Measurements from ENCODE around the gene CNTNAP5. TPM values are rescaled to one million over a fixed set of nuclear protein-coding genes. Genes with fewer than 3 reads are reported as not detected.

Gene CNTNAP5
- total RNA-seq, 1 experiment from 2014 or later: not detected

DNA sequence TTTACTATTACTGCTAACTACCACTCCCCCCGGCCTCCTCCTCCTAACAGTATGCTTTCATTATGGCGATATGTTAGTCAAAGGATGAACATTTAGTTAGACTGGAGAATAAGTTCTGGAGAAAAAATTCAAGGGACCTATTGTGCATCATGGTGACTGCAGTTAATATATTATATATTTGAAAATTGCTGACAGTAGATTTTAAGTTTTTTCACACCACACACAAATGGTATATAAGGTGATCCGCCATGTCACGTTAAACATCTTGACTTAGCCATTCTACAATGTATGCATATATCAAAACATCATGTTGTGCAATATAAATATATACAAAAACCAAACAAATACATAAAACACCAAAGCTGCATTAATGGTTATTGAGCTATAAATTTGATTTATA lies 873.7 kb downstream of the CNTNAP5 start:
- no peak for DNase-seq (ENCODE audit: unreplicated experiment)
- no peaks in the 10 kb centered on the region for H3K27me3 Mint-ChIP-seq (ENCODE audit: insufficient read depth, unreplicated experiment)
- CTCF ChIA-PET: no interaction called here
- no peaks in the 10 kb centered on the region for H3K36me3 Mint-ChIP-seq (ENCODE audit: insufficient read depth, unreplicated experiment)
- H3K9me3 Mint-ChIP-seq (ENCODE audit: unreplicated experiment): peaks cover 10% of the 10 kb centered on the region
- intact Hi-C loops (cut with micrococcal nuclease): no loop called here
- no TSS peak for BruUV-seq (replicated peaks)
- no peak overlapping the region for H3K27ac Mint-ChIP-seq (ENCODE audit: low read depth, unreplicated experiment)
- TF ChIP-seq, protein P1, sequence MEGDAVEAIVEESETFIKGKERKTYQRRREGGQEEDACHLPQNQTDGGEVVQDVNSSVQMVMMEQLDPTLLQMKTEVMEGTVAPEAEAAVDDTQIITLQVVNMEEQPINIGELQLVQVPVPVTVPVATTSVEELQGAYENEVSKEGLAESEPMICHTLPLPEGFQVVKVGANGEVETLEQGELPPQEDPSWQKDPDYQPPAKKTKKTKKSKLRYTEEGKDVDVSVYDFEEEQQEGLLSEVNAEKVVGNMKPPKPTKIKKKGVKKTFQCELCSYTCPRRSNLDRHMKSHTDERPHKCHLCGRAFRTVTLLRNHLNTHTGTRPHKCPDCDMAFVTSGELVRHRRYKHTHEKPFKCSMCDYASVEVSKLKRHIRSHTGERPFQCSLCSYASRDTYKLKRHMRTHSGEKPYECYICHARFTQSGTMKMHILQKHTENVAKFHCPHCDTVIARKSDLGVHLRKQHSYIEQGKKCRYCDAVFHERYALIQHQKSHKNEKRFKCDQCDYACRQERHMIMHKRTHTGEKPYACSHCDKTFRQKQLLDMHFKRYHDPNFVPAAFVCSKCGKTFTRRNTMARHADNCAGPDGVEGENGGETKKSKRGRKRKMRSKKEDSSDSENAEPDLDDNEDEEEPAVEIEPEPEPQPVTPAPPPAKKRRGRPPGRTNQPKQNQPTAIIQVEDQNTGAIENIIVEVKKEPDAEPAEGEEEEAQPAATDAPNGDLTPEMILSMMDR (IDR thresholded peaks at IDR 0.05; ENCODE audit: unreplicated experiment): no peak
- no peak overlapping the region for H3K4me3 Mint-ChIP-seq (ENCODE audit: unreplicated experiment)
- POLR2A ChIA-PET: no interaction called here
- H3K4me1 Mint-ChIP-seq (ENCODE audit: insufficient read depth, unreplicated experiment): peaks cover 5% of the 10 kb centered on the region

DNA sequence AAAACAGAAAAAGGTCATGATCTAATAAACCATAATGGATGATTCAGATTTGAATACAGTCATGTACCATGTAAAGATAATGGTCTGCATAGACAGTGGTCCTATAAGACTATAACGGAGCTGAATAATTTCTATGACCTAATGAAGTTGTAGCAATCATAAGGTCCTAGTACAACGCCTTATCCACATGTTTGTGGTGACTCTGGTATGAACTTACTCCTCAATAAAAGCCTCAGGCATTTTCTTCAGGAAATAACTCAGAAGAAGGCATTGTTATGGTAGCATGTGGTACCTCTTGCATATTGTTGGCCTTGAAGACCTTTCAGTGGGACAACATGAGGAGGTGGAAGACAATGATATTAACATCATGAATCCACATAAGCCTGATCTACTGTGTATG lies 883.3 kb downstream of the CNTNAP5 start:
- H3K27me3 Mint-ChIP-seq (ENCODE audit: insufficient read depth, unreplicated experiment): no peaks in the 10 kb centered on the region
- no peaks in the 10 kb centered on the region for H3K36me3 Mint-ChIP-seq (ENCODE audit: insufficient read depth, unreplicated experiment)
- peaks cover 6% of the 10 kb centered on the region for H3K4me1 Mint-ChIP-seq (ENCODE audit: insufficient read depth, unreplicated experiment)
- TF ChIP-seq, protein P1 (IDR thresholded peaks at IDR 0.05; ENCODE audit: unreplicated experiment): no peak
- ChIA-PET POLR2A (interaction anchor here (0.6 kb wide), 1 partner anchor 608 kb away, joined by 4 read pairs; no protein-coding TSS in a partner anchor), CTCF (interaction anchor here (0.5 to 0.7 kb wide), 3 partner anchors 30 to 97 kb away, joined by 3 to 6 read pairs (median 3); no protein-coding TSS in a partner anchor)
- BruUV-seq (replicated peaks): no TSS peak
- no peaks in the 10 kb centered on the region for H3K9me3 Mint-ChIP-seq (ENCODE audit: unreplicated experiment)
- H3K27ac Mint-ChIP-seq (ENCODE audit: low read depth, unreplicated experiment): no peak overlapping the region
- intact Hi-C loops (cut with micrococcal nuclease): loop anchor here (10.0 kb wide), 1 partner anchor 884 kb away; the partner anchor contains the start of gene CNTNAP5
- H3K4me3 Mint-ChIP-seq (ENCODE audit: unreplicated experiment): no peak overlapping the region
- DNase-seq (ENCODE audit: unreplicated experiment): peak; percentile 15

DNA sequence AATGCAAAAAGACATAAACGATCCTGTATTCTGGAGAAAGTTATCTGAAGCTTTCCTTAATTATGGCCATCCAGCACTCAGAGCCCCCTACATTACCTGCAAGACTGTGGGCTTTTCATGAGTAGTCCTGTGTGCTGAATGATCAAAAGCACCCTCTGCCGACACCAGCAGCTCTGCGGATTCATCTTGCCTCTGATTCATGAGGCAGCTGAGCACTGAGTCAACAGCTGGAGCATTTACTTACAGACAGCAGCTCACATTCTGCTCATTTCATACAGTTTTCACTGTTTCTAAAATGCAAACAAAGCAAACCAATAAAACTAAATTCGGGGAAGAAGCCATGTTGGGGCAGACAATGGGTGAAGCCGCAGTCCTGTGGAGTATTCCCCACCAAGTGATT lies 886.5 kb downstream of the CNTNAP5 start:
- TF ChIP-seq, protein P1 (IDR thresholded peaks at IDR 0.05; ENCODE audit: unreplicated experiment): no peak
- BruUV-seq (replicated peaks): no TSS peak
- H3K27ac Mint-ChIP-seq (ENCODE audit: low read depth, unreplicated experiment): no peak overlapping the region
- intact Hi-C loops (cut with micrococcal nuclease): loop anchor here (10.0 kb wide), 1 partner anchor 1863 kb away; no protein-coding TSS in a partner anchor
- H3K4me1 Mint-ChIP-seq (ENCODE audit: insufficient read depth, unreplicated experiment): peaks cover 25% of the 10 kb centered on the region
- no peaks in the 10 kb centered on the region for H3K9me3 Mint-ChIP-seq (ENCODE audit: unreplicated experiment)
- ChIA-PET CTCF (interaction anchor here (0.6 to 1.2 kb wide), 4 partner anchors 11 to 1466 kb away, joined by 3 to 5 read pairs (median 3); no protein-coding TSS in a partner anchor), POLR2A (interaction anchor here (0.6 kb wide), 1 partner anchor 167 kb away, joined by 3 read pairs; no protein-coding TSS in a partner anchor)
- H3K36me3 Mint-ChIP-seq (ENCODE audit: insufficient read depth, unreplicated experiment): no peaks in the 10 kb centered on the region
- no peak overlapping the region for H3K4me3 Mint-ChIP-seq (ENCODE audit: unreplicated experiment)
- peak; percentile 28 for DNase-seq (ENCODE audit: unreplicated experiment)
- H3K27me3 Mint-ChIP-seq (ENCODE audit: insufficient read depth, unreplicated experiment): no peaks in the 10 kb centered on the region

DNA sequence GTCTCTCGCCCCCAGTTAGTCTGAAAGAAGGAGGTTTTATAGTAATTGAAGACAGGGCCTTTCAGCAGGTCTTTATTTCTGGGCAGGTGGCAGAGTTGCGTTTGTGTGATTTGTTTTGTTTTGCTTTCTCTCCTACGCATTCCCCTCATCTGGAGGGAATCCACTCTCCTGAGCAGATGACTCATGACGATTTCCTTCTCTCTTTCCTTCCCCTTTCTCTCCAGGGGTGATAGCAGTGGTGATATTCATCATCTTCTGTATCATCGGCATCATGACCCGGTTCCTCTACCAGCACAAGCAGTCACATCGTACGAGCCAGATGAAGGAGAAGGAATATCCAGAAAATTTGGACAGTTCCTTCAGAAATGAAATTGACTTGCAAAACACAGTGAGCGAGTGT lies 888.8 kb downstream of the CNTNAP5 start:
- H3K4me3 Mint-ChIP-seq (ENCODE audit: unreplicated experiment): no peak overlapping the region
- no peaks in the 10 kb centered on the region for H3K27me3 Mint-ChIP-seq (ENCODE audit: insufficient read depth, unreplicated experiment)
- no peak overlapping the region for H3K27ac Mint-ChIP-seq (ENCODE audit: low read depth, unreplicated experiment)
- BruUV-seq (replicated peaks): no TSS peak
- ChIA-PET CTCF (no interaction called here), POLR2A (no interaction called here)
- no peaks in the 10 kb centered on the region for H3K9me3 Mint-ChIP-seq (ENCODE audit: unreplicated experiment)
- H3K4me1 Mint-ChIP-seq (ENCODE audit: insufficient read depth, unreplicated experiment): peaks cover 28% of the 10 kb centered on the region
- H3K36me3 Mint-ChIP-seq (ENCODE audit: insufficient read depth, unreplicated experiment): no peaks in the 10 kb centered on the region
- DNase-seq (ENCODE audit: unreplicated experiment): peak; percentile 67
- TF ChIP-seq, protein P1 (IDR thresholded peaks at IDR 0.05; ENCODE audit: unreplicated experiment): no peak
- intact Hi-C loops (cut with micrococcal nuclease): loop anchor here (10.0 kb wide), 1 partner anchor 1861 kb away; no protein-coding TSS in a partner anchor
